ENCODE results near the gene PYROXD2. TPM values are rescaled to one million over a fixed set of nuclear protein-coding genes. Genes with fewer than 3 reads are reported as not detected.

The PYROXD2 gene
- total RNA-seq, 1 experiment from 2014 or later = 7.0 TPM

- H3K4me3 Mint-ChIP-seq (ENCODE audit: low read depth, unreplicated experiment) = no peak overlapping the region
- no peaks in the 10 kb centered on the region for H3K9me3 Mint-ChIP-seq (ENCODE audit: low read depth, unreplicated experiment)
- CTCF ChIA-PET = no interaction called here
- H3K36me3 Mint-ChIP-seq (ENCODE audit: insufficient read depth, unreplicated experiment) = no peaks in the 10 kb centered on the region
- no peak for DNase-seq
- no TSS peak for BruUV-seq (replicated peaks)
- H3K27me3 Mint-ChIP-seq (ENCODE audit: unreplicated experiment) = no peaks in the 10 kb centered on the region
- intact Hi-C loops (cut with micrococcal nuclease; ENCODE audit: unreplicated experiment) = no loop called here
- no peak overlapping the region for H3K27ac Mint-ChIP-seq (ENCODE audit: unreplicated experiment)
- no peaks in the 10 kb centered on the region for H3K4me1 Mint-ChIP-seq (ENCODE audit: low read depth, unreplicated experiment)
- TF ChIP-seq CTCF (IDR thresholded peaks at IDR 0.05; ENCODE audit: unreplicated experiment) = no peak
Observed at GRCh38 chr10:98407017-98407743, 7.8 kb downstream of the PYROXD2 start.

- no peak for DNase-seq
- no peaks in the 10 kb centered on the region for H3K4me1 Mint-ChIP-seq (ENCODE audit: low read depth, unreplicated experiment)
- H3K4me3 Mint-ChIP-seq (ENCODE audit: low read depth, unreplicated experiment) = no peak overlapping the region
- no peaks in the 10 kb centered on the region for H3K9me3 Mint-ChIP-seq (ENCODE audit: low read depth, unreplicated experiment)
- H3K36me3 Mint-ChIP-seq (ENCODE audit: insufficient read depth, unreplicated experiment) = no peaks in the 10 kb centered on the region
- H3K27ac Mint-ChIP-seq (ENCODE audit: unreplicated experiment) = no peak overlapping the region
- BruUV-seq (replicated peaks) = no TSS peak
- H3K27me3 Mint-ChIP-seq (ENCODE audit: unreplicated experiment) = no peaks in the 10 kb centered on the region
- intact Hi-C loops (cut with micrococcal nuclease; ENCODE audit: unreplicated experiment) = no loop called here
- CTCF ChIA-PET = no interaction called here
- TF ChIP-seq CTCF (IDR thresholded peaks at IDR 0.05; ENCODE audit: unreplicated experiment) = no peak
Observed at GRCh38 chr10:98405422-98405821, 9.6 kb downstream of the PYROXD2 start.

GRCh38 chr10:98404571-98405359, 10.2 kb downstream of the PYROXD2 start:
- no TSS peak for BruUV-seq (replicated peaks)
- no peak overlapping the region for H3K27ac Mint-ChIP-seq (ENCODE audit: unreplicated experiment)
- H3K27me3 Mint-ChIP-seq (ENCODE audit: unreplicated experiment) = no peaks in the 10 kb centered on the region

More at GRCh38 chr10:98404571-98405359, 10.2 kb downstream of the PYROXD2 start:
- Mint-ChIP-seq H3K4me1 (ENCODE audit: low read depth, unreplicated experiment) (no peaks in the 10 kb centered on the region), H3K4me3 (ENCODE audit: low read depth, unreplicated experiment) (no peak overlapping the region), H3K9me3 (ENCODE audit: low read depth, unreplicated experiment) (no peaks in the 10 kb centered on the region), H3K36me3 (ENCODE audit: insufficient read depth, unreplicated experiment) (no peaks in the 10 kb centered on the region)
- TF ChIP-seq CTCF (IDR thresholded peaks at IDR 0.05; ENCODE audit: unreplicated experiment) = no peak
- intact Hi-C loops (cut with micrococcal nuclease; ENCODE audit: unreplicated experiment) = no loop called here
- no peak for DNase-seq
- CTCF ChIA-PET = no interaction called here
